WERI-Rb-1 (cell line): ENCODE results near the gene PRKD1.

Experiments used
- DNase-seq: peaks from one replicate; pipeline ENCODE4 v3.0.0-alpha.2; 2020
- H3K27ac ChIP-seq: fragments of 250-450 bp; sonication (Bioruptor Pico); 2 replicates; pipeline ENCODE4 v1.5.1; 2020; ENCODE audit warnings: mild to moderate bottlenecking, moderate library complexity
- H3K27me3 ChIP-seq: fragments of 250-450 bp; sonication (Bioruptor Pico); 2 replicates; pipeline ENCODE4 v1.5.1; 2021; ENCODE audit warnings: mild to moderate bottlenecking, low read depth, moderate library complexity; ENCODE audit not compliant: insufficient read depth, severe bottlenecking
- H3K36me3 ChIP-seq: fragments of 250-450 bp; sonication (Bioruptor Pico); 2 replicates; pipeline ENCODE4 v1.5.1; 2020; ENCODE audit warnings: mild to moderate bottlenecking, moderate library complexity
- H3K4me3 ChIP-seq: 2 replicates; pipeline ENCODE4 v1.5.1; 2011; ENCODE audit warnings: low read depth, mild to moderate bottlenecking, control low read depth, low read length
- H3K9me3 ChIP-seq: fragments of 250-450 bp; sonication (Bioruptor Pico); 2 replicates; pipeline ENCODE4 v1.5.1; 2021; ENCODE audit warnings: mild to moderate bottlenecking, moderate library complexity; ENCODE audit not compliant: severe bottlenecking
- TF ChIP-seq, protein P1 (sequence below): IDR thresholded peaks from 2 replicates; pipeline ENCODE4 v1.5.1; 2011; ENCODE audit warnings: low read depth, mild to moderate bottlenecking, control low read depth, inconsistent platforms, low read length

Gene PRKD1

DNA sequence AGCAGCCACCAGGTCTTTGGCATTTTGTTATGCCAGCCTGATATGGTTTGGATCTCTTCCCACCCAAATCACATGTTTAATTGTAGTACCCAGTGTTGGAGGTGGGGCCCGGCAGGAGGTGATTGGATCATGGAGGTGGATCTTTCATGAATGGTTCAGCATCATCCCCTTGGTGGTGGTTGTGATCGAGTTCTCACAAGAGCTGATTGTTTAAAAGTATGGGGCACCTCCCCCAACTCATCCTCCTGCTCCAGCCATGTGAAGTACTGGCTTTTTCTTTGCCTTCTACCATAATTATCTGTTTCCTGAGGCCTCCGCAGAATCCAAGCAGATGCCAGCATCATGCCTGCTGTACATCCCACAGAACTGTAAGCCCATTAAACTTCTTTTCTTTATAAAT lies 12.8 kb upstream of the PRKD1 start:
- DNase-seq = no peak
- no peaks in the 10 kb centered on the region for H3K9me3 ChIP-seq
- no peak overlapping the region for H3K27ac ChIP-seq
- H3K36me3 ChIP-seq = no peaks in the 10 kb centered on the region
- TF ChIP-seq, protein P1, sequence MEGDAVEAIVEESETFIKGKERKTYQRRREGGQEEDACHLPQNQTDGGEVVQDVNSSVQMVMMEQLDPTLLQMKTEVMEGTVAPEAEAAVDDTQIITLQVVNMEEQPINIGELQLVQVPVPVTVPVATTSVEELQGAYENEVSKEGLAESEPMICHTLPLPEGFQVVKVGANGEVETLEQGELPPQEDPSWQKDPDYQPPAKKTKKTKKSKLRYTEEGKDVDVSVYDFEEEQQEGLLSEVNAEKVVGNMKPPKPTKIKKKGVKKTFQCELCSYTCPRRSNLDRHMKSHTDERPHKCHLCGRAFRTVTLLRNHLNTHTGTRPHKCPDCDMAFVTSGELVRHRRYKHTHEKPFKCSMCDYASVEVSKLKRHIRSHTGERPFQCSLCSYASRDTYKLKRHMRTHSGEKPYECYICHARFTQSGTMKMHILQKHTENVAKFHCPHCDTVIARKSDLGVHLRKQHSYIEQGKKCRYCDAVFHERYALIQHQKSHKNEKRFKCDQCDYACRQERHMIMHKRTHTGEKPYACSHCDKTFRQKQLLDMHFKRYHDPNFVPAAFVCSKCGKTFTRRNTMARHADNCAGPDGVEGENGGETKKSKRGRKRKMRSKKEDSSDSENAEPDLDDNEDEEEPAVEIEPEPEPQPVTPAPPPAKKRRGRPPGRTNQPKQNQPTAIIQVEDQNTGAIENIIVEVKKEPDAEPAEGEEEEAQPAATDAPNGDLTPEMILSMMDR = no peak
- H3K27me3 ChIP-seq = no peaks in the 10 kb centered on the region
- H3K4me3 ChIP-seq = no peak overlapping the region

DNA sequence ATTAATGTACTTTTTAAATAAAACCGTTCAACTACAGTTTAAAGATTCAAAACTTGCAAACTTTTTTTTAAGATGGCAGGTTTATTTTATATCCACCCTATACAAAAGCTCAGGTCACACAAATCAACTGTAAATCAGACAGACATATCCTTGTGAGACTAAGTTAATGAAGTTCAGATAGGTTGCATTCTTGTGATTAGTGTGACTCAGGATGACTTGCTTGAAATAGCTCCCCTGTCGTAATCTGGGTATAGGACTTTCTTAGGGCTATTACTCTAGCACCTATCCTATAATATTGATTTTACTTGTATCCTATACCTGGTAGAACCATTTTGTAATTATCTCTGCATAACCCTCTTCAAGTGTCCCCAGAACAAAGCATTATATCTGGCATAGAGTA lies 9.5 kb upstream of the PRKD1 start:
- Histone ChIP-seq H3K27me3 (no peaks in the 10 kb centered on the region), H3K4me3 (no peak overlapping the region), H3K9me3 (no peaks in the 10 kb centered on the region), H3K36me3 (no peaks in the 10 kb centered on the region), H3K27ac (no peak overlapping the region)
- TF ChIP-seq, protein P1 = no peak
- DNase-seq = no peak

DNA sequence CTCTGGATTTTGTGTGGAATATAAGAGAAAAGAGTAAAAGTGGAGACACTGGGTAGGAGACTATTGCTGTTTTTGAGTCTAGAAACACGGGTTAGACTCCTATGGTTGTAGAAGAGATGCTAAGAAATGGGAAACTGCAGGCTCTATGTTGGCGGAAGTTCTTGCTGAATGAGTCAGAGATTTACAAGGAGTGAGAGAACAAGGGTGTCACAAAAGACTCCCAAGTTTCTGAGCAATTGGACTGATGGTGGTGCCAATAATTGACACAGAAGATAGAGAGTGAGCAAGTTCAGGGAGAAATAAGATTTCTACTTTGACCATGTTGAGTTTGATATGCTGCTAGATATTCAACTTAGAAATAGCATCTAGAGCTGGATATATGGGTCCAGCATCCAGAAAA lies 2.6 kb upstream of the PRKD1 start:
- Histone ChIP-seq H3K36me3 (no peaks in the 10 kb centered on the region), H3K9me3 (no peaks in the 10 kb centered on the region), H3K27ac (no peak overlapping the region), H3K27me3 (no peaks in the 10 kb centered on the region), H3K4me3 (no peak overlapping the region)
- DNase-seq = no peak
- TF ChIP-seq, protein P1 = no peak

DNA sequence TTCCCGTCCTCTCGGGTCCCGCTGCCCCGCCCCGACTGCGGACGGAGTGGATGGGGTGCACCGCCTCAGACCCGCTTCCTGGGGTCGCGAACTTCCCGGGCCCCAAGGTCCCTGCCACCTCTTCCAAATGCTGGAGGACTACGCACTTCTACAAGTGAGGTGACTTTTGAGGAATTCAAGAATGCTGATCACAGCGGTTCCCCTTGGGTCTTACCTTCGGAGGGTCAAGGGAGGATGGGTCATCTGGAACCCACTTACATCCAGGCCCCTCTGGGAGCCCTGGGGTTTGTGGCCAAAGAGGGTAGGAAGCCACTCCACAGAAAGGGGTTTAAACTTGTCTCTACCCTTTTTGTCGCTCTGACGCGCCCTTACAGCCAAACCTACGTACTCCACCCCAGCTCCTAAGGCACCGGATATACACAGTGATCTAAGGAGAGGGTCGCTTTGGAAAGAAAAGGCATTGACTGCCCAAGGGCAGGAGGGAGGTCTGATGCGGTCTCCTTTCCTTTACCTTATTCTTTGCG lies 532 bp upstream of the PRKD1 start:
- Histone ChIP-seq H3K36me3 (no peaks in the 10 kb centered on the region), H3K4me3 (peak overlapping the region; percentile 39), H3K27me3 (no peaks in the 10 kb centered on the region), H3K9me3 (no peaks in the 10 kb centered on the region), H3K27ac (0 out of 2 replicates have a peak overlapping the region, but pooled peaks have one; percentile 39)
- no peak for DNase-seq
- TF ChIP-seq, protein P1 = no peak

DNA sequence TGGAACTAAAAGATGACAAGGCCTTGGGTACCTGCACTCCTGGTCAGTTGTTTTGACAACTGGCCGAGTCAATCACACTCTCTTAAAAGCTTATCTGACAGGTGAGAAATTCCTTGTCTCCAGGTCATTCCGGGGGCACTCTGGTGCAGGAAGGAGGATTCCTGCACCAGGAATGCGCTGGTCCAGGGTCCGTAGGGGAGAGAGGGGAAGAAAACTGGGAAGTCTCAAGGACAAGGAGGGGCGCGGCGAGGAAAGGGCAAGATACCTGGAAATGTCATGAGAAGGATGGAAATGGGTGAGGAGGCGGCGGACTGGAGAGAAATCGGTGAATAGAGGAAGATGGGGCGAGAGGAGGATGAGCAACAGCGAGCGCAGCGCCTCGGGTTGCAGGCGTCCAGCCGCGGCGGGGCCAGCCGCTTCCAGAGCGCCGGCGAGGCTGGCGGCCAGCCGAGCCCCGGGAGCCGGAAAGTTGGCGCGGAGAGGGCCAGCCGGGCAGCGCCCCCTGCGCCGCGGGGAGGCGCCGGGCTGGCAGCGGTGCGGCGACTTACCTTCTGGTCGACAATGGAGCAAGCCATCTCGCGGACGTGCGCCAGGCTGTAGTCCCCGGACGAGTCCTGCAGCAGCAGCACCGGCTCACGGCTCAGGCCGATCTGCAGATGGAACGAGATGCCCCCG lies 809 bp downstream of the PRKD1 start:
- H3K36me3 ChIP-seq = no peaks in the 10 kb centered on the region
- peak; percentile 50 for DNase-seq
- no peaks in the 10 kb centered on the region for H3K9me3 ChIP-seq
- peak overlapping the region; percentile 57 for H3K4me3 ChIP-seq
- peak overlapping the region; percentile 40; the same call in 1 of the 2 replicates for H3K27ac ChIP-seq
- H3K27me3 ChIP-seq = no peaks in the 10 kb centered on the region
- TF ChIP-seq, protein P1 = peak; percentile 46

DNA sequence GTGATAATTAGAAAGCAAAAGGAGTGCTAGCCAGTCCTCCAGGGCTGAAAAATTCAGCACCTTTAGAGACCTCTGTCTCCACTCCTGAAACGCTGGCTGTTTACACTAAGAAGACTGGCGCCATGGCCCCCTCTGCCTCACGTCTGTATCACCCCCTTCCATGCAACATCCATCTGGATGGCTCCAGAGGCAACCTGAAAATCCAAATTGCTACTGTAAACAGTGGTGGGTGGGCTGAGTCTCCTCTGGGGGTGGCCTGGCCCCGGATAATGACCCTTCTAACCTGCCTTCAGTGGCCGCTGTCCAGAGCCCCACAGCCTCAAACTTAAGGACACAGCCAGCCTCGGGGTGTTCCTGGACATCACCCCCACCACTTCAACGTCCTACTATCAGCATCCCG lies 1.4 kb downstream of the PRKD1 start:
- TF ChIP-seq, protein P1 = no peak
- no peak for DNase-seq
- Histone ChIP-seq H3K4me3 (peak overlapping the region; percentile 57), H3K27ac (no peak overlapping the region), H3K27me3 (no peaks in the 10 kb centered on the region), H3K9me3 (no peaks in the 10 kb centered on the region), H3K36me3 (no peaks in the 10 kb centered on the region)
